Peyer's patch (tissue), 4 donors: ENCODE measurements around the gene ADH1A. TPM values are rescaled to one million over a fixed set of nuclear protein-coding genes. Genes with fewer than 3 reads are reported as not detected.

Experiments used
- DNase-seq, 3 donors: peaks; one replicate each; pipeline ENCODE4 v3.0.0-alpha.2; 2017 to 2019
- H3K27ac ChIP-seq, 4 donors: fragments of 200-600 bp; sonication (generic); one replicate each; pipeline ENCODE4 v1.5.1; 2016 to 2019
- H3K27me3 ChIP-seq, 2 donors: fragments of 200-600 bp; sonication (generic); one replicate each; pipeline ENCODE4 v1.5.1; 2019
- H3K36me3 ChIP-seq, 3 donors: fragments of 200-600 bp; sonication (generic); one replicate each; pipeline ENCODE4 v1.5.1; 2016 to 2019
- H3K4me1 ChIP-seq, 4 donors: fragments of 200-600 bp; sonication (generic); one replicate each; pipeline ENCODE4 v1.5.1; 2016 to 2019
- H3K4me3 ChIP-seq, 4 donors: fragments of 200-600 bp; sonication (generic); 1 replicate in 3 of 4; 2 replicates in 1 of 4; pipeline ENCODE4 v1.5.1; 2016 to 2019; ENCODE audit warnings: mild to moderate bottlenecking in 1 of 4
- H3K9me3 ChIP-seq, 4 donors: fragments of 200-600 bp; sonication (generic); one replicate each; pipeline ENCODE4 v1.5.1; 2016 to 2019; ENCODE audit warnings: mild to moderate bottlenecking in 1 of 4
- CTCF ChIP-seq, 6 experiments: fragments of 450-650 bp in 4 of 6; fragments of 200-600 bp in 2 of 6; sonication (generic) in 1 of 6; IDR thresholded peaks; one replicate each; pipeline ENCODE4 v1.5.1; 2017 to 2019; ENCODE audit warnings: antibody characterized with exemption in 6 of 6, mild to moderate bottlenecking in 3 of 6, moderate library complexity in 1 of 6
- POLR2A ChIP-seq, 2 donors: fragments of 450-650 bp; IDR thresholded peaks; one replicate each; pipeline ENCODE4 v1.5.1; 2017; ENCODE audit warnings: antibody characterized with exemption in 2 of 2, mild to moderate bottlenecking in 2 of 2, moderate library complexity in 2 of 2
- total RNA-seq, 4 donors: library from RNA; depleted of rRNA; stranded (reverse); fragments of >200 nt; gene quantifications; one replicate each; pipeline ENCODE4 v1.1.0, GENCODE V29; 2016

ADH1A gene
- total RNA-seq, 4 donors from 2014 or later = not detected

- Histone ChIP-seq H3K27ac (peak overlapping the region; percentile 18 to 76 (median 52)), H3K4me1 (no peaks in the 10 kb centered on the region), H3K4me3 (no peak overlapping the region), H3K27me3 (no peaks in the 10 kb centered on the region), H3K36me3 (no peaks in the 10 kb centered on the region), H3K9me3 (no peaks in the 10 kb centered on the region)
- no peak for TF ChIP-seq POLR2A (IDR thresholded peaks at IDR 0.05)
- no peak for TF ChIP-seq CTCF (IDR thresholded peaks at IDR 0.05)
- no peak for DNase-seq
These were observed 10.8 kb upstream of the ADH1A start for GRCh38 chr4:99301376-99302164.

DNA sequence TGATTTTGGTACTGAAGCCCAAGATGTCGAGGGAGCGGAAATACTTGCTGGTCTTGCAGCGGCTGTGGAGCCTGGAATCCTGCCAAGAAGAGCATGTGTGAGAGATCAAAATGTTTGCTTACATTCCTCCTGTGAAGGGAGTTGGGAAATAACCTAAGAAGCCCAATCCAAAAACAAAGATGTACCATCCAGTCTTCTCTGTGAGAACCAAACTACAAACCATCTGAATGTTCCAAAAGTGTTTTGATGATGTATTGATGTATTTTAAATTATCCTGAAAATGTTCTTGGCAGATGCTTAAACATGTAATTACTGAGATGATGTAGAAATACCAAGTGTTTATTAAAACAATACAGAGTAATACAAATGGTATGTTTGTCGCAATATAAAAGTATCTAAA lies 10.1 kb upstream of the ADH1A start:
- DNase-seq = peak in 2 of 3 donors; percentile 18 to 75
- no peaks in the 10 kb centered on the region for H3K36me3 ChIP-seq
- peak overlapping the region in 3 of 4 donors; percentile 13 to 76 (median 39) for H3K27ac ChIP-seq
- no peaks in the 10 kb centered on the region for H3K4me1 ChIP-seq
- no peaks in the 10 kb centered on the region for H3K27me3 ChIP-seq
- TF ChIP-seq POLR2A (IDR thresholded peaks at IDR 0.05) = no peak
- no peak for TF ChIP-seq CTCF (IDR thresholded peaks at IDR 0.05)
- no peaks in the 10 kb centered on the region for H3K9me3 ChIP-seq
- H3K4me3 ChIP-seq = no peak overlapping the region

DNA sequence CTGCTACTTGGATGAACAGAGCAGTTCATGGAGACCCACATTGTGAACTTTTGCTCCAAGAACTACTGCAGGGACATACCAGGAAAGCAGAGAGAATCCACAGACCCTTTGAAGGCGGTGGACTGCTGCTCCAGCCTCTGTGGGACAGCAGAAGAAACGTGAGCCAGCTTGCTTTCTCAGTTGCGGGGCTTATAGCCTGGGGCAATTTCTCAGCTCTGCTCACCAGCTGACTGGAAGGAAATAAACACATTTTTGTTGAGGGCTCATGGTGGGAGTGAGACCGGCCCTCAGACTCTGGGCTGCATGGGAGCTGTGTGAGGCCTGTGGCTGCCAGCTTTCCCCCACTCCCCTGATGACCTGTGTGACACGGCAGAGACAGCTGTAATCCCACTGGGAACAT lies 2.6 kb upstream of the ADH1A start:
- no peak overlapping the region for H3K27ac ChIP-seq
- no peak overlapping the region for H3K4me3 ChIP-seq
- DNase-seq = no peak
- H3K27me3 ChIP-seq = no peaks in the 10 kb centered on the region
- H3K36me3 ChIP-seq = no peaks in the 10 kb centered on the region
- no peaks in the 10 kb centered on the region for H3K4me1 ChIP-seq
- TF ChIP-seq CTCF (IDR thresholded peaks at IDR 0.05) (no peak), POLR2A (IDR thresholded peaks at IDR 0.05) (no peak)
- H3K9me3 ChIP-seq = no peaks in the 10 kb centered on the region

GRCh38 chr4:99285387-99285786 lies 5.4 kb downstream of the ADH1A start:
- Histone ChIP-seq H3K27ac (no peak overlapping the region), H3K4me3 (no peak overlapping the region), H3K27me3 (no peaks in the 10 kb centered on the region), H3K4me1 (no peaks in the 10 kb centered on the region), H3K36me3 (no peaks in the 10 kb centered on the region), H3K9me3 (no peaks in the 10 kb centered on the region)
- no peak for DNase-seq
- TF ChIP-seq POLR2A (IDR thresholded peaks at IDR 0.05) (no peak), CTCF (IDR thresholded peaks at IDR 0.05) (no peak)

DNA sequence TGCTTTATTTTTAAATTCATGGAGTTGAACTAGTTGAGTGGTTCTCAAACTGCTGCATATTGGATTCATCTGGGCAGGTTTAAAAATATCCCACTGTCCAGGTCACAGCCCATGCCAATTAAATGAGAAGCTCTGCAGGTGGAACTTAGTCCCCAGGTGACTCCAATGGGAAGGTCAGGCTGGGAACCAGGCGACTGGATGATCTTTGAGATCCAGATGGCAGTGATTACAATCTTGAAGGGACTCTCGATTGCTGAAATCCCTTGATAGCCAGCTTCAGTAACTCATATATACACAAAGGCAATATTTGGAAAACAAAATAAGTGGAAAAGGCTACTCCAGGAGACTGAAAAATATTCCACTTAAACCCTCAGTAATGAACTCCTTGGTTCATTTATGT lies 8.1 kb downstream of the ADH1A start:
- Histone ChIP-seq H3K4me1 (no peaks in the 10 kb centered on the region), H3K9me3 (no peaks in the 10 kb centered on the region), H3K27me3 (no peaks in the 10 kb centered on the region), H3K4me3 (no peak overlapping the region), H3K36me3 (no peaks in the 10 kb centered on the region), H3K27ac (no peak overlapping the region)
- DNase-seq = no peak
- no peak for TF ChIP-seq POLR2A (IDR thresholded peaks at IDR 0.05)
- TF ChIP-seq CTCF (IDR thresholded peaks at IDR 0.05) = no peak
